ENCODE results near the gene INAVA.

DNA sequence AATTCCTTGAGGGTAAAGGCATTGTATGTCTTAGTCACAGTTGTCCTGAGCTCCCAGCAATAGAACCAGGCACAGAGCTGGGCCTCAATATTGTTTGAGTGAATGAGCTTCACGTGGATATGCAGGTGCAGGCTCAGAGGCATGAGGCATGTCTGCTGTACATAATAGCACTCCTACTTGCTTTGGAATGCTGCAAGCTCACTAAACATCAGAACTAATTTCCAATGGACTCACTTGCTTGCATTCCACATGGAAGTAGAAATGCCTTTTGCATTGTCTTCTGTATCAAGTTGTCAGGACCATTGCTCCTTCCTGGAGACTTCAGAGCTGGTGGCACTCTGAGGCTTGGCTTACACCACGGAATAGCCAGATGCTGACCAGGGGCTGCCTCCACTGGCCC is 37.1 kb downstream of the INAVA start:
- TF ChIP-seq, protein P1, sequence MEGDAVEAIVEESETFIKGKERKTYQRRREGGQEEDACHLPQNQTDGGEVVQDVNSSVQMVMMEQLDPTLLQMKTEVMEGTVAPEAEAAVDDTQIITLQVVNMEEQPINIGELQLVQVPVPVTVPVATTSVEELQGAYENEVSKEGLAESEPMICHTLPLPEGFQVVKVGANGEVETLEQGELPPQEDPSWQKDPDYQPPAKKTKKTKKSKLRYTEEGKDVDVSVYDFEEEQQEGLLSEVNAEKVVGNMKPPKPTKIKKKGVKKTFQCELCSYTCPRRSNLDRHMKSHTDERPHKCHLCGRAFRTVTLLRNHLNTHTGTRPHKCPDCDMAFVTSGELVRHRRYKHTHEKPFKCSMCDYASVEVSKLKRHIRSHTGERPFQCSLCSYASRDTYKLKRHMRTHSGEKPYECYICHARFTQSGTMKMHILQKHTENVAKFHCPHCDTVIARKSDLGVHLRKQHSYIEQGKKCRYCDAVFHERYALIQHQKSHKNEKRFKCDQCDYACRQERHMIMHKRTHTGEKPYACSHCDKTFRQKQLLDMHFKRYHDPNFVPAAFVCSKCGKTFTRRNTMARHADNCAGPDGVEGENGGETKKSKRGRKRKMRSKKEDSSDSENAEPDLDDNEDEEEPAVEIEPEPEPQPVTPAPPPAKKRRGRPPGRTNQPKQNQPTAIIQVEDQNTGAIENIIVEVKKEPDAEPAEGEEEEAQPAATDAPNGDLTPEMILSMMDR (IDR thresholded peaks at IDR 0.05): no peak
- TF ChIP-seq ZFX (IDR thresholded peaks at IDR 0.05; ENCODE audit: borderline replicate concordance): no peak
